Tibial artery (tissue), 4 donors: ENCODE results near the gene GSG1L2.

Source experiments
- DNase-seq, 2 donors: peaks; one replicate each; pipeline ENCODE4 v3.0.0-alpha.2; 2019
- H3K27ac ChIP-seq, 2 donors: fragments of 200-600 bp; sonication (generic) in 1 of 2; 1 replicate in 1 of 2; 2 replicates in 1 of 2; pipeline ENCODE4 v1.5.1; 2018 to 2019; ENCODE audit warnings: mild to moderate bottlenecking in 1 of 2
- H3K27me3 ChIP-seq, 2 donors: fragments of 200-600 bp; sonication (generic) in 1 of 2; one replicate each; pipeline versions ENCODE4 v1.5.1 to v1.6.0; 2016 to 2019
- H3K36me3 ChIP-seq, 3 donors: fragments of 200-600 bp; sonication (generic) in 2 of 3; one replicate each; pipeline ENCODE4 v1.5.1; 2016 to 2019; ENCODE audit warnings: mild to moderate bottlenecking in 2 of 3
- H3K4me1 ChIP-seq, 4 donors: fragments of 200-600 bp; sonication (generic) in 2 of 4; 1 replicate in 3 of 4; 2 replicates in 1 of 4; pipeline ENCODE4 v1.5.1; 2016 to 2019
- H3K4me3 ChIP-seq, 2 donors: fragments of 200-600 bp; sonication (generic) in 1 of 2; 1 replicate in 1 of 2; 2 replicates in 1 of 2; pipeline ENCODE4 v1.5.1; 2018 to 2019; ENCODE audit warnings: mild to moderate bottlenecking in 2 of 2
- H3K9me3 ChIP-seq, 3 donors: fragments of 200-600 bp; sonication (generic) in 1 of 3; one replicate each; pipeline ENCODE4 v1.5.1; 2016 to 2019
- CTCF ChIP-seq, 2 experiments: fragments of 200-600 bp in 1 of 2; fragments of 450-650 bp in 1 of 2; IDR thresholded peaks; one replicate each; pipeline ENCODE4 v1.5.1; 2017 to 2019; ENCODE audit warnings: antibody characterized with exemption in 2 of 2, mild to moderate bottlenecking in 1 of 2, moderate library complexity in 1 of 2
- intact Hi-C: fragments of 100-400 bp; cut with DNase I; formaldehyde crosslinking; loops from one replicate; pipeline ENCODE4 v1.15.0; 2023; ENCODE audit warnings: low total_unique reads

Gene GSG1L2

GRCh38 chr17:9813166-9813565 is 8.7 kb downstream of the GSG1L2 start:
- Histone ChIP-seq H3K9me3 (no peaks in the 10 kb centered on the region), H3K36me3 (no peaks in the 10 kb centered on the region), H3K27ac (no peak overlapping the region), H3K27me3 (peaks cover 0 to 3% of the 10 kb centered on the region in 2 donors), H3K4me3 (no peak overlapping the region), H3K4me1 (no peaks in the 10 kb centered on the region)
- no peak for TF ChIP-seq CTCF (IDR thresholded peaks at IDR 0.05)
- intact Hi-C loops = no loop called here
- no peak for DNase-seq

- no peak for TF ChIP-seq CTCF (IDR thresholded peaks at IDR 0.05)
- Histone ChIP-seq H3K36me3 (no peaks in the 10 kb centered on the region), H3K4me3 (no peak overlapping the region), H3K27me3 (peaks cover 0 to 3% of the 10 kb centered on the region in 2 donors), H3K4me1 (no peaks in the 10 kb centered on the region), H3K9me3 (no peaks in the 10 kb centered on the region), H3K27ac (no peak overlapping the region)
- DNase-seq = no peak
- intact Hi-C loops = no loop called here
Observed at GRCh38 chr17:9811537-9811936, 10.3 kb downstream of the GSG1L2 start.

- H3K36me3 ChIP-seq = no peaks in the 10 kb centered on the region
- H3K27ac ChIP-seq = no peak overlapping the region
- H3K9me3 ChIP-seq = no peaks in the 10 kb centered on the region
- intact Hi-C loops = no loop called here
- no peak for DNase-seq
- H3K4me1 ChIP-seq = no peaks in the 10 kb centered on the region
- no peak for TF ChIP-seq CTCF (IDR thresholded peaks at IDR 0.05)
- H3K4me3 ChIP-seq = no peak overlapping the region
- peaks cover 0 to 3% of the 10 kb centered on the region in 2 donors for H3K27me3 ChIP-seq
Observed at GRCh38 chr17:9811086-9811485, 10.8 kb downstream of the GSG1L2 start.

GRCh38 chr17:9810100-9810949 is 11.6 kb downstream of the GSG1L2 start:
- Histone ChIP-seq H3K27ac (no peak overlapping the region), H3K4me1 (no peaks in the 10 kb centered on the region), H3K36me3 (no peaks in the 10 kb centered on the region), H3K4me3 (no peak overlapping the region), H3K27me3 (peaks cover 0 to 3% of the 10 kb centered on the region in 2 donors), H3K9me3 (no peaks in the 10 kb centered on the region)
- intact Hi-C loops = no loop called here
- no peak for TF ChIP-seq CTCF (IDR thresholded peaks at IDR 0.05)
- no peak for DNase-seq

- no peaks in the 10 kb centered on the region for H3K36me3 ChIP-seq
- H3K4me3 ChIP-seq = no peak overlapping the region
- no peaks in the 10 kb centered on the region for H3K4me1 ChIP-seq
- no peak for TF ChIP-seq CTCF (IDR thresholded peaks at IDR 0.05)
- DNase-seq = no peak
- H3K27ac ChIP-seq = no peak overlapping the region
- intact Hi-C loops = no loop called here
- H3K9me3 ChIP-seq = peaks cover 0 to 6% (median 5%) of the 10 kb centered on the region in 3 donors
- H3K27me3 ChIP-seq = peaks cover 0 to 3% of the 10 kb centered on the region in 2 donors
Observed at GRCh38 chr17:9809409-9809808, 12.5 kb downstream of the GSG1L2 start.
